Measurements from ENCODE around the gene ZFP69B.

ZFP69B gene

DNA sequence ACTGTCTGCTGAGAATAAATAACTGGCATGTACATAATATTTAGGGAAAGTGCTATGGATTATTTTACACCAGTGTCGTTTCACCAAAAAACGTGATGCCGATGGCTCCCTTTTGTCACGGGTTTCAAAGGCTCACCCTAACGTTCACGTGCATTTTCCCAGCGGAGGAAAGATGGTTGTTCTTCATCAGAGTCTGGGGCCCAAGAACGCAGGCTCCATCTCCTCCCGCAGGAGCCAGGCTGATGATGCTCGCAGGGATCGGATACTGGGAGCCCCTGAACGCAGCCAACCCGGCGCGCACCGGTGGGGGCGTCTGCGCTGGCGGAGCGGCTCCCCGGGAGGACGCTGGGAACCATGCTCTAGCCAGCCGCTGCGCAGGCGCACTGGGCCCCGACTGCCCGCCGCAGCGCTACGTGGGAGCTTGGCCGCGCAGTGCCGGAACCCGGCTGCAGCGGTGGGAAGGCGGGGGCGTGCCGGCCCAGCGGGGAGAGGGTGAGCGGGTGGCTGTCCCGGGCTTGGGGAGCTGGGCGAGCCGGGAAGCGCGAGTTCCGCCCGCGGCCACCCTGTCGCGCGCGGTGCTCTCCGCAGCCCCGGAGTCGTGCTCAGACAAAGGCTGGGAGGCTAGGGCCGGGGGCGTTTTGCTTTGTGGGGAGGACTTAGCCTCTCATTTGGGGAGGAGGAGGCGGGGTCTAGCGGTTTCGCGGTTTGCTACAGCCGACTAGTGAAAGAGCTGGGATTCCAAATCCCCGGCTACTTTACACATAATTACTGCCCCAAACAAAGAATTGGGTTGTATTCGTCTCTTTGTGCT lies at the start of gene ZFP69B:
TSS of gene ZFP69B (plus strand) at position 793 of the 811 bp plus-strand sequence. CDS start 486 bp downstream, outside the sequence.
- peak; percentile 95 for DNase-seq

DNA sequence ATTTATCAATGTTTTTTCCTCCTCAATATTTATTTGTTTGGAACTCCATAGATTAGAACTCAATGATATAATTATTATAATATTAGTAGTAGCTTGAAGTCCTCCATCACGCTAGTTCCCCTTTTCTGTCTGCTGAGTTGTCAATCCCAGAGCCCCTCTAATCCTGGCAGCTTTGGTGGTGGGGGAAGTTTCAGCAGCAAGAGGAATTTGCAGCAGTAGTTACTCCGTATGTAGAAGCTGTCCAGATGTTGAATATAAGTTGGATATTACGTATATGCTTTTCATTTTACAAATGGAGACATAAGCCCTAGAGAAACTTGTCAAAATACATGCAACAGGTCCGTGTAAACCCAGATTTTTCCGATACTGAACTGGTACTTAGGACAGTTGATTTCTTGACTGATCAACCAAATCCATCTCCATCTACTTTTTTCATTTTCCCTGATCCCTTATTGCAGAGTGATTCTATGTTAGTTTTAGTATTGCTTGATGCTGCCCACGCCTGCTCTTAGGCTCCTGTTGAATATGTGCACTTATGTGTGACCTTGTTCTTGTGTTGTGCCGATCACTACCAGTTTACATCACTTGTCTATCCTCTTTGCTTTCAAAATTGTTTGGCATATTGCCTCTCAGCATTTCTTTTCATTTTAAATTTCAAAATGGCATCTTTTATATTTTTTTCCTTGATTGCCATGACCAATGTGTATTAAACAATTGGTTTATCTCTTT lies 48.6 kb upstream of the ZFP69B start:
- no peak for DNase-seq

DNA sequence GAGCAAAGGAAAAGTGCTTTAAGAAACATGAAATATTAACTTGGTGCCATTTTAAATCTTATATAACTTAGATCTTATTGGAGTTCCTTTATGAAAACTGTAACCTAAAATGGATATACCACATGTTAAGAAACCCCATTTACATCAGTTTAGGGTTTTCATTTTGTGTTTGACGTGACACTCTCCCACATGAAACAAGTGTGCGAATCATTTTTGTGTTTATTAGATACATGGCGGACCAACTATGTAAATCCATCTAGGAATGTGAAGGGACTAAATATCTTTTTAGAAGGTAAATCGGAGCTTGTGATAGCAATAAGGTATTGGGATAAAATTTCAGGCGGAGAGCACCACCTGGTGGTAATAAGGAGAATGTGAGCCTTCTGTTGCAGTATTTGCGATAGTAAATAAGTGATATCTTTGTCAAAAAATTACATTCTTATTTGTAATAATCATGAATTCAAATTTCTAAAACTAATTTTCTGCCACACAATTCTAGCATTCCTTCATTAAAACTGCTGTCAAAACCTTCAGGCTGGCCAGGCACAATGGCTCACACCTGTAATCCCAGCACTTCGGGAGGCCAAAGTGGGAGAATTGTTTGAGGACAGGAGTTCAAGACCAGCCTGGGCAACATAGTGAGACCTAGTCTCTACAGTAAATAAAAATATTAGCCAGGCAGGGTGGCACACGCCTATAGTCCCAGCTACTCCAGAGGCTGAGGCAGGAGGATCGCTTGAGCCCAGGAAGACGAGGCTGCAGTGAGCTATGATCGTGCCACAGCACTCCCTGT lies 45.4 kb upstream of the ZFP69B start:
- DNase-seq, result peak; percentile 72

DNA sequence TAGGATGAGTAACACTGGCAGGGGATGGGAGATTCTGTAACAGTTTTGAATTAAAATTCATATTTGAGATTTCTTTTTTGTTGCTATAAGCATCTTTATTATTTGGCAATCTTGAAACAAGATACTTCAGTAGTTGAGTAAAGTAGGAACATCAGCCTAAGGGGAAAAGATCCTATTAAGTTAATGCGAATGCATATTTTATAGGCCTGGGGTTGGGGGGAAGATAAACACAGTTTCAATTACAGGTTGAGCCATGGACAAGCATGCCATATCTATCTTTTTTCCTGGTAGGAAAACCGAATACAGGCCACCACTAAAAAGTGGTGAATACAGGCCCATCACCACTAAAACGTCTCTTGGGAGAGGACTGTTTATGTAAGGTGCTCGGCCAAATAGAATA lies 44.5 kb upstream of the ZFP69B start:
- DNase-seq, result no peak

DNA sequence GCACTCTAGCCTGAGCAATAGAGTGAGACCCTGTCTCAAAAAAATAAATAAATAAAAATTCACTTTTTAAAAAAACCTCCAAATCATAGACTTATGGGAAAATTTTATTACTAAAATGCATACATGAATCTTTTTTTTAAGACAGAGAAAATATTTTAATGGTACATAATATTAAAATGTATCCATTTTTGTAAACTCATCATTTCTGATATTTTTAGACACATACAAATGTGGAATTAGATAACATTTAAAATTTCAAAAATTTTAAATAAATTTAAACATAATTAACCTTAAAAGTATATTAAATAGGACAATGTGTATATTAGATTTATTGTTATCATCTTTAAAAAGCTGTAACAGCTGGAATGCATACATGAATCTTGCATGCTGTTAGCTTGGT lies 42.8 kb upstream of the ZFP69B start:
- no peak for DNase-seq

DNA sequence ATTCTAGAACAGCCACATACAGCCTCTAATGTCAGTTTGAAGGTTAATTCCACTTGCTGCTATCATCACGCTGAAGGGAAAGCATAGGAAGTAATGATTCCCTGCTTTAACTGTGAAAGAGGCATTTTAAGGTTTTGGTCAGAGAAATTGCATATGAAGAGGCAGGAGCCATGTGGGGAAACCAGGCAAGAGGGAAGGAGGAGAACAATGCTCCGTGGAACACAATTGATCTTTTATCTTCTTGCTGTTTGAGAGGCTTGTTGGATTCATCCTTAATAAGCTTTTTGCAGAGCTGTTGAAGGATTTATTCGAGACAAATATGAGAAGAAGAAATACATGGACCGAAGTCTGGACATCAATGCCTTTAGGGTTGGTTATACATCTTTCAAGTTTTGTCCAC lies 40.8 kb upstream of the ZFP69B start:
- DNase-seq, result no peak

DNA sequence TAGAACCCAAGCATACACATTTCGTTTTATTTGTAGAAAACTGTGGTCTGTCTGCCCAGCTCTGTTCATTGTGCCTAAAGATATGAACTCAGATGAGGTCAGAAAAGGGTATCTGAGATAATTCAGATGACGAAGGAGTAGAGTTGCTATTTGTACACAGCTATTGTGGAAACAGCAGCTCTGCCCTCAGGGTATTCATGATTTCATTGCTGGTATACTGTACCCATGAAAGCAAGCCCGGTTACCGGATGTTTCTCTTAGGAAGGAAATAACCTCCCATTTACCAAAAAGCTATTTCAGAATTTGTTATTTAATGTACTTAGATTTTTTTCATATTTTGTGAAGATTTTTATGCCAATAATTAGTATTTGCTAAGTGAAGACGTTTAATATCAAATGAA lies 39.0 kb upstream of the ZFP69B start:
- DNase-seq, result no peak

DNA sequence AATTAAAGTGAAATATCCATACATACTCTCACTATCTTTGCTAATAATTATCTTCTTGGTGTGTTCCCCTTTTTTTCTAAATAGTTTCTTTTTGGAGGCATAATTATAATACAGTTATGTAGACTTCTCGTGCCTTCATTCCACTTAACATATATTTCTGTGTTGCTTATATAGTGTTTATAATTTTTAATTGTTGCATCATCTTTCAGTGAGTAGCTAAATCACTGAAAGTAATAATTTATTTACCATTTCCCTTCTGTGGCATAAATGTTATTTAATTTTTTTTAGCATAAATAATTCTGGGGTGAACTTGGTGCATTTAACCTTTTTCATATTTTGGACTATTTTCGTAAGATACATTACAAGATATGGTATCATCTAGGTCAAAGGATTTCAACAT lies 38.4 kb upstream of the ZFP69B start:
- no peak for DNase-seq

DNA sequence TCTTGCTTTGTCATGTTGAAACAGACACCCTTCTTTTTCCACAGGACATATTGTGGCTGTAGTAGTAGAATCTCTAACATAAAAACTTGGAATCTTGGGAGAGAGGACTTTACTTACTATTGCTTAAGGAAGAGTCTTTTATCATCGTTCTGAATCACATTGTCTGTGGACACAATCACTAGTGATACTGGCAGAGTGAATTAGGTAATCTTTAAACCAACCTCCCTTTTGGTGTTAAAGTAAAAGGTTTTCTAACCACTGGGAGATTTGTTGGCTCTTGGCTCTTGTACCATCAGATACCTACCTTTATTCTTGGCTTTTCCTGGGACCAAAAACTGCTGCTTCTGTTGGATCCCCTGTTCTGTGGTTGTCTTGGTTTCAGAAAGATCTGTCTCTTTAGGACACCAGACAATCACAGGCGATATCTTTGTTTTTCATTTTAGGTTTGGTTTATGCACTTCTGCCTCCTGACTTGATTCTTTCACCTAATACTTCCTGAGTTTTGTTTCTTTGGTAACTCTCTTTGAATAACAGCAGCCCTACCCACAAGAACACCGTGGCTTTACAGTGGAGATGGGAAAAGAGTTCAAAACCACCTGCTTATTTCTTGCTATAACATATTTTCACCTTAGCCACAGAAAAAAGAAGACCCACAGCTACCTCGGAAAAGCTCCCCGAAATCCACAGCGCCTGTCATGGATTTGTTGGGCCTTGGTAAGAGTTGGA lies 36.6 kb upstream of the ZFP69B start:
- DNase-seq, result no peak

DNA sequence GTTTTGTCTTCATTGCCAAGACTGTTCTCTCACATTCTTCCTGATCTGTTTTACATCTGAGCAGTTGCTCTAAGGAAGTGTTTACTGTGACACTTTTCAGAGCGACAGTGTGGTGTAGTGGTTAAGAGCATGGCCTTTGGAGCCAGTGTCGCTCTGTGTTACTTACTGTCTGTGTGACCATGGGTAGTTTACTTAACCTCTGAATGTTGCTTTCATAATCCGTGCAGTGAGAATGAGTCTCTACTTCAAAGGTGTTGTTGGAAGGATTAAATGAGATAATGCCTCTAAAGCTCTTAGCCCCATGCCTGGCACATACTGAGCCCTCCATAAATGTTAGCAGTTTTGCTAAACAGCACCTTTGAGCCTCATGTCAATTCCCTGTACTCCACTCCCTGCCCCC lies 35.9 kb upstream of the ZFP69B start:
- no peak for DNase-seq

DNA sequence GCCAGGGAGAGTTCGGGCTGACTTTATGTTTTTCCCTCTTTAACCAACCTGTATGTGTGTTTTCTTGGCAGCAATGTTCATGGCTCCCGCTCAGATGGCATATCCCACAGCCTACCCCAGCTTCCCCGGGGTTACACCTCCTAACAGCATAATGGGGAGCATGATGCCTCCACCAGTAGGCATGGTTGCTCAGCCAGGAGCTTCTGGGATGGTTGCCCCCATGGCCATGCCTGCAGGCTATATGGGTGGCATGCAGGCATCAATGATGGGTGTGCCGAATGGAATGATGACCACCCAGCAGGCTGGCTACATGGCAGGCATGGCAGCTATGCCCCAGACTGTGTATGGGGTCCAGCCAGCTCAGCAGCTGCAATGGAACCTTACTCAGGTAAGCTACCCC lies 33.6 kb upstream of the ZFP69B start:
- no peak for DNase-seq

DNA sequence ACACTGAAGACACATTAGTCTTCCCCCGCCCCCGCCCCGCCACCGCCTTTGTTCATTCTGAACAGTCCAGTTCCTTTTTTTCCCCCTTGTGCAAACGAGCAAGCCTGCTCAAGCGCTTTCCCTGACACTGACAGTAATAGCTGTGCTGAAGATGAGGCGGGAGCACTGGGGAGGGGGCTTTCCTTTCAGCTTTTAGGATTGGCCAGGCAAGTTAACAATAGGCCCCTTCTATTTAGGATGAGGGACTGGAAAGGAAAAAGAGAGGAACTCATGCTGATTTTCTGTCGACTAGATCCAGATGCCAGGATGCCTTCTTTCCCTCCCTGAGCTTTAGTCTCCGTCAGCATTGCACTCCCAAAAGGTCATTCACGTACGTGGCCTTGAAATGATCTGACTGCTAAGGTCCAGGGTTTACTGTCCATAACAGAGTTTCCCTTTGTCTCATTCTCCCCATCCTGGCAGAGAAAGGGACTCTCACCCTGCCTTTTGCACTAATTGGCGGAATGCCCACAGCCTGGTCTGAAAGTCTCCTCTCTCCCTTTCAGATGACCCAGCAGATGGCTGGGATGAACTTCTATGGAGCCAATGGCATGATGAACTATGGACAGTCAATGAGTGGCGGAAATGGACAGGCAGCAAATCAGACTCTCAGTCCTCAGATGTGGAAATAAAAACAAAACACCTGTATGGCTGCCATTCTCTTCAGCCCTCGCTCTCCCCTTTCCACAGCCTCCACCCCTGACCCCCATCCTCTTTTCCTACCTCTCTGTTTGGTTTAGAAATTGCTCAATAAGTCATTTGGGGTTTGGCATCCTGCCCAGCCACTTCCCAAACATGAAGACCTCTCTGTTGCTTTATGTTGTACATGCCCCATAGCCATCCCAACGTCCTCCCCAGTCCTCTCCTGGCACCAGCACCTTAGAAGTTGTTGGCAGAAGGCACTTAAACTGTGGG lies 28.6 kb upstream of the ZFP69B start:
- DNase-seq, result peak; percentile 19

DNA sequence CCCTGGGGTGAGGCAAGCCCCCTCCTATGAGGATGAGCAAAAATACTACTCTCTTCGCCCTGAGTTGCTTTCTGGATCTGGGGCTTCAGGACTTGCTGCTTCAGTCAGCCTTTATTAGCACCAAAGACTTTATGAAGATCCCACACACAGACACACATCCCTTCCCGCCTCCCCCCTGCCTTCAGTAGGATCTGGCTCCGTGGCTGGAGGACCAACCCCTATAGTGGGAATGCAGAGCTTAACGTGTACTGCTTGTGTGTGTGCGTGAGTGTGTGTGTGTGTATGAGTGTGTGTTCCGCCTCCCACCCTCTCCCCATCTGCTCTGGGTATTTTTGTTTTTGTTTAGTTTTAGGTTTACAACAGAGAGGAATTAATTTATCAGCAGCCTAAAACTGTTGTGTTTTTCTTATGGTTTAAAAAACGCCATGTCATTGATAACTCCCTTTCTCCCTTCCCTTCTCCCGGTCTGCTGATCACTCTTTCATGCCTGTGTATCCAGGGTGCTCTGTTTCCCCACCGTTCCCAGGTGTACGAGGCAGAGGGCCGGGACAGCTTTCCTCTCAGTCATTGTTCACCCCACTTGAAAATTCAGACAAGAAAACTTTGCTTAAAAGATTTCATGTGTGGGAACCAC lies 27.5 kb upstream of the ZFP69B start:
- DNase-seq, result no peak

DNA sequence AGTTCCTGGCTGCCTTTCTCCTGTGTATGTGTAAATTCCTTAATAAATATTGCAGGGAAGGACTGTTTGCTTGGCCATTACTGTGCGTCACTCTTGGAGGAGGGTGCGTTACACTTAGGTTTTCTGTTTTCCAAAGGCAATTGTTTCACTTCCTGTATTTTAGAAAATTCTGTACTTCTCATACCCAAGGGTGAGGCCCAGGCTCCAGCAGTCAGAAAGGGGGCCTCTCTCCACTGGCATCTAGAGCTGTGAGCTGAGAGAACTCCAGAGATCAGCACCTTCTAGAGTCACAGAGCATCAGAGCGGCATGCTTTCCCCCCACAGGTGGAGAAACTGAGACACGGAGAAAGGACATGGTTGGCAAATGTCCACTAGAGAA lies 27.0 kb upstream of the ZFP69B start:
- no peak for DNase-seq

DNA sequence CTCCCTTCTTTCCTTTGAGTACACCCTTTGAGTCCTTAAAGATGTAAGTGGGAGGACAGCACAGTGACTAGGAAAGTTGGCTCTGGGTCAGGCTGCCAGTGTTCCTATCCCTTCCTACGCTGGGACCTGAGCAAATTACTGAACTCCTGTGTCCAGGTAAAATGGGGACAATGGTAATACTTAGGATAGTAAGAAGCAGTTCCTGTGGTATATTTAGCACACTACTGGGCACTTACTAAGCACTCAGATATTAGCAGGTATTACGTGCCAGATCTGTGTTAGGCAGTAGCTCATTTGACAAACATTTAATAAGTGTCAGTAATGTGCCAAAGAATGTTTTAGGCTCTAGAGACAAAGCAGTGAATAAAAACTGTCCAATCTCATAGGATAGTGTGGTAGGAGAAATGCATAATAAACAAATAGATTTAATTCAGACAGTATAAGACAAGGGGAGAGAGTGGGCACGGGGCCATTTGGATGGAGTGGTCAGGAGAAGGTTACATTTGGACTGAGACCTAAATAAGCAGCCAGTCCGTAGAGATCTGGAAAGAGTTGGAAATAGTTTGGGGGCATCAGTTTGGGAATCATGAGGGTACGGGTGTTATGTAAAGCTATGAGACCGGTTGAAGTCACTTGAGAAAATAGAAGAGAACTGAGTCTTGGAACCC lies 26.2 kb upstream of the ZFP69B start:
- no peak for DNase-seq

DNA sequence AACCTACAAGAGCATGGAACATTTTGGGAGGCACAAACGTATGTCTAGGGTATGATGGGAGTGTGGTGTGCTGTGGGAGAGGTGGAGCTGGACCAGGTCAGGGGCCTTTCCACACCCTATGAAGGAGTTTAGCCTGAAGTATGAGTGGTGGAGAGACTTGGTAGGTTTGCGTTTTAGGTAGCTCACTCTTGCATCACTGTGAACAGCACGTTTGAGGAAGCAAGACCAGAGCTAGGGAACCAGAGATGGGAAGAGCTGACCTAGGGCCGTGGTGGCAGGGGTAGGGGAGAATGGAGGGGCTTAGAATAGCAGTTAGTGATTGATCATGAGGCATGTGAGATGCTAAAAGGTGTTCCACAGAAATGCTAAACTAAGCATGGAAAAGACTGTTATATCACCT lies 25.1 kb upstream of the ZFP69B start:
- DNase-seq, result no peak

DNA sequence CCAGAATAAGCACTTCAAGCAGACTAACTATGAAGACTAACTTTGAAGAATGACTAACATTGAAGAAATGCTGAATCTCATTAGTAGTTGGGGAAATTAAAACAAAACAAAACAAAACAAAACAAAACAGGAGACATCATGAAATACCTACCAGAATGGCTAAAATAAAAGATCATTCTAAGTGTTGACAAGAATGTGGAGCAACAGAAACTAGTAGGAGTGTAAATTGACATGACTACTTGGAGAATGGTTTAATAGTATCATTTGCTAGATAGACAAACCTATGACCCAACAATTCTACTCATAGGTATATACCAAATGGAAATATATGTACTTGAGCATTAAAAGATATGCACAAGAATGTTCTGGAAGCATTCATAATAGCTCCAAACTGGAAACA lies 18.9 kb upstream of the ZFP69B start:
- no peak for DNase-seq

DNA sequence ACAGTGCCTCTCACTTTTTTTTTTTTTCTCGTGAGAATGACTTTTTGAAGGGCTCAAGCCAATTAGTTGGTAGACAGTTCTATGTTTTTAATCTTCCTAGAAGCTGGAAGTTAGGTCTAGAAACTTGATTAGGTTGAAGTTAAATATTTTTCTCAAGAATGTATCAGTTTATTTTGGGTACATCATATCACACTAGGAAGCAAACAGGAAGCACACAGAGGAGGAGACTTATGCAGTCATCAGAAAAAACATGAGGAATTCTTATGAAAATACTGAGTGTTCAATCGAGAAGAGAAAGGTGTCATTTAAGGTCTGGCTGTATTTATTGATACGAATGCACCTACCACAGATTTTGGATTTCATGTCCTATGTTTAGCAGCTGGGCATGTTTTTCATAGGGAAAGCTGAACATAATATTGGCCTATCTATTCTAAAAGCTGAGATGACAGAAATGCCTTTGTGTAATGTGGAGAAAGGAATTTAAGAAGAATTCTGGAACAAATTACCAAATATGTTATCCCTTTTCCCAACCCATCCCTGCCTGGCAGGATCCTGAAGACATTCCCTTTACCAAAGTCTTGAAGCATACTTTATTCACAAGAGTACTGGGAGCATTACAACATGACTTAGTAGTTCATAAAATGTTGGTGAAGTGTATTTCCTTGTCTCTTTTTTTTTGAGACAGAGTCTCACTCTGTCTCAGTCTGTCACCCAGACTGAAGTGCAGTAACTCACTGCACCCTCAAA lies 17.5 kb upstream of the ZFP69B start:
- DNase-seq, result no peak

DNA sequence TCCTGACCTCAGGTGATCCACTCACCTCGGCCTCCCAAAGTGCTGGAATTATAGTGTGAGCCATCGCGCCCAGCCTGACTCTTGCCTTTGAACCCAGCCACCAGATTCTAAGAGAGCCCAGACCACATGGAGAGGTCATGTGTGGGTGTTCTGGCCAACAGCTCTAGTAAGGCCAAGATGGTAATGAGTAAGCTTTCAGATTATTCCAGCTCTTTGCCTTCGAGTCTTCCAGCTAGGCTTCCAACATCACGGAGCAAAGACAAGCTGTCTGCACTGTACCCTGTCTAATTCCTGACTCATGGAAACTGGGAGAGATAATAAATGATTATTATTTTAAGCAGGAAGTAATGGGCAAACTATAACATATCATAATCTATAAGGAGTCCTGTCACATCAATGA lies 14.8 kb upstream of the ZFP69B start:
- no peak for DNase-seq

DNA sequence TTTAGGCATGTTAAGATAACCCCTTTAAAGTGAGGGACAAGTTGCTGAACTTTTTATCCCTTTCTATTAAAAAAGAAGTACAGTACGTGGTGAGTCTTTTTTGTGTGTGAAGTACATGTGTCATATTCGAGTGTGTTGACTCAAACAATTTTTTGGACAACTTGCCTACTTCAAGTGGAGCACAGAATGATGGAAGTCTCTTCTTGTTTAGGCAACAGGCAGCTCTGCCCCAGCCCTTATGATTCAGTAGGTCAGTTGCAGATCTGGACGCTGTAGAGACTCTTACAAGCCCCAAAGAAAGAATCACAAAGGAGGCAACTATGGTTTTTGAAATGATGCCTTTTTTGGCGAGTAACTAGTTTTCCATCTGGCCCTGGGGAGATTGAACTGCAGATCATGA lies 14.4 kb upstream of the ZFP69B start:
- DNase-seq, result no peak
